ENCODE results near the gene TMC7. TPM values are rescaled to one million over a fixed set of nuclear protein-coding genes. Genes with fewer than 3 reads are reported as not detected.

Gene TMC7
- total and polyA plus RNA-seq, 2 of the 13 experiments (the other 11 are each of a cell fraction or from before 2014, with no cell fraction given), result 1.2 to 5.1 TPM

GRCh38 chr16:18956658-18957241 lies 27.0 kb upstream of the TMC7 start (continued):
- TF ChIP-seq ZNF501 (CRISPR knock-in tag; IDR thresholded peaks at IDR 0.05), result peak; percentile 64; the same call in 1 of the 2 replicates
- 0 out of 2 replicates have a peak, but pooled peaks have one; percentile 10 for TF ChIP-seq ZSCAN21 (CRISPR knock-in tag; IDR thresholded peaks at IDR 0.05; ENCODE audit: borderline replicate concordance)

GRCh38 chr16:18958621-18959029 lies 25.1 kb upstream of the TMC7 start:
- no peak overlapping the region for H3K27ac ChIP-seq (ENCODE audit: extremely low read length, insufficient read depth, low read length)
- no peaks in the 10 kb centered on the region for H4K20me1 ChIP-seq (ENCODE audit: insufficient read depth, low read length)
- peaks cover 3 to 8% of the 10 kb centered on the region in 2 experiments; a peak in 2 of 5 replicates for H3K27me3 ChIP-seq (ENCODE audit: control insufficient read depth in 1 of 2, insufficient read depth in 2 of 2, low read length in 2 of 2)
- FAIRE-seq, result no peak
- H2AFZ ChIP-seq (ENCODE audit: low read length), result no peak overlapping the region
- ChIA-PET POLR2A (interaction anchor here (0.9 to 2.1 kb wide), 4 partner anchors 10 to 169 kb away, joined by 3 to 17 read pairs (median 4); partner anchors contain the start of genes ARL6IP1 and RPS15A), CTCF (ENCODE audit: low intra/inter-chr PET ratio, low total read pairs) (no interaction called here)
- 5% methylated on average over 2 of the region's 2 CpGs for WGBS (ENCODE audit: low lambda C conversion rate)
- TF ChIP-seq HMG20A (CRISPR knock-in tag; IDR thresholded peaks at IDR 0.05; ENCODE audit: borderline replicate concordance) (0 out of 2 replicates have a peak, but pooled peaks have one; percentile 7), SAP130 (CRISPR knock-in tag; IDR thresholded peaks at IDR 0.05; ENCODE audit: low read depth) (0 out of 2 replicates have a peak, but pooled peaks have one; percentile 6), RAD51 (IDR thresholded peaks at IDR 0.05; ENCODE audit: borderline replicate concordance) (no peak)
- H3K4me3 ChIP-seq (replicated peaks in 1 of 3; ENCODE audit: insufficient read depth in 1 of 3, low read depth in 2 of 3, low read length in 3 of 3), result no peak overlapping the region
- H3K9ac ChIP-seq (ENCODE audit: insufficient read depth, low read depth, low read length), result no peak overlapping the region
- DNase-seq (ENCODE audit: low spot score), result no peak
- in situ Hi-C loops (cut with HindIII; ENCODE audit: extremely low pct_ligation_motif_present, low pct_unique_long_range_greater_than_20kb), result no loop called here
- no peak for ATAC-seq
- H3K36me3 ChIP-seq (replicated peaks in 1 of 2; ENCODE audit: control insufficient read depth in 1 of 2, insufficient read depth in 2 of 2, low read length in 2 of 2), result no peaks in the 10 kb centered on the region
- peaks cover 53% of the 10 kb centered on the region for H3K4me1 ChIP-seq (ENCODE audit: insufficient read depth, low read length)
- no peaks in the 10 kb centered on the region for H3K9me3 ChIP-seq (ENCODE audit: low read length)
- intact Hi-C loops (cut with micrococcal nuclease; ENCODE audit: unreplicated experiment), result no loop called here
- peak overlapping the region; percentile 48; the same call in 1 of the 2 replicates for H3K4me2 ChIP-seq (ENCODE audit: low read depth, low read length)
- H3K79me2 ChIP-seq (ENCODE audit: insufficient read depth, low read length), result no peaks in the 10 kb centered on the region
- BruUV-seq (replicated peaks), result no TSS peak

GRCh38 chr16:18959031-18959505 lies 24.7 kb upstream of the TMC7 start:
- H4K20me1 ChIP-seq (ENCODE audit: insufficient read depth, low read length), result no peaks in the 10 kb centered on the region
- peak; percentile 35 for DNase-seq (ENCODE audit: low spot score)
- H3K9me3 ChIP-seq (ENCODE audit: low read length), result no peaks in the 10 kb centered on the region
- 18% methylated on average over 2 of the region's 2 CpGs for WGBS (ENCODE audit: low lambda C conversion rate)
- no peak overlapping the region for H2AFZ ChIP-seq (ENCODE audit: low read length)
- in situ Hi-C loops (cut with HindIII; ENCODE audit: extremely low pct_ligation_motif_present, low pct_unique_long_range_greater_than_20kb) (no loop called here), intact Hi-C loops (cut with micrococcal nuclease; ENCODE audit: unreplicated experiment) (no loop called here)
- peak overlapping the region; percentile 48 for H3K4me2 ChIP-seq (ENCODE audit: low read depth, low read length)
- no peaks in the 10 kb centered on the region for H3K36me3 ChIP-seq (replicated peaks in 1 of 2; ENCODE audit: control insufficient read depth in 1 of 2, insufficient read depth in 2 of 2, low read length in 2 of 2)
- no TSS peak for BruUV-seq (replicated peaks)
- ChIA-PET CTCF (ENCODE audit: low intra/inter-chr PET ratio, low total read pairs) (no interaction called here), POLR2A (interaction anchor here (1.4 to 2.1 kb wide), 2 partner anchors 158 to 169 kb away, joined by 5 to 17 read pairs; partner anchors contain the start of genes ARL6IP1 and RPS15A)
- H3K4me1 ChIP-seq (ENCODE audit: insufficient read depth, low read length), result peaks cover 53% of the 10 kb centered on the region
- no peak for FAIRE-seq
- peaks cover 3 to 8% of the 10 kb centered on the region in 2 experiments; a peak in 2 of 5 replicates for H3K27me3 ChIP-seq (ENCODE audit: control insufficient read depth in 1 of 2, insufficient read depth in 2 of 2, low read length in 2 of 2)
- peak; percentile 17 for ATAC-seq
- H3K9ac ChIP-seq (ENCODE audit: insufficient read depth, low read depth, low read length), result no peak overlapping the region
- no peak overlapping the region for H3K4me3 ChIP-seq (replicated peaks in 1 of 3; ENCODE audit: insufficient read depth in 1 of 3, low read depth in 2 of 3, low read length in 3 of 3)
- no peak overlapping the region for H3K27ac ChIP-seq (ENCODE audit: extremely low read length, insufficient read depth, low read length)
- no peaks in the 10 kb centered on the region for H3K79me2 ChIP-seq (ENCODE audit: insufficient read depth, low read length)
- TF ChIP-seq, protein P1, sequence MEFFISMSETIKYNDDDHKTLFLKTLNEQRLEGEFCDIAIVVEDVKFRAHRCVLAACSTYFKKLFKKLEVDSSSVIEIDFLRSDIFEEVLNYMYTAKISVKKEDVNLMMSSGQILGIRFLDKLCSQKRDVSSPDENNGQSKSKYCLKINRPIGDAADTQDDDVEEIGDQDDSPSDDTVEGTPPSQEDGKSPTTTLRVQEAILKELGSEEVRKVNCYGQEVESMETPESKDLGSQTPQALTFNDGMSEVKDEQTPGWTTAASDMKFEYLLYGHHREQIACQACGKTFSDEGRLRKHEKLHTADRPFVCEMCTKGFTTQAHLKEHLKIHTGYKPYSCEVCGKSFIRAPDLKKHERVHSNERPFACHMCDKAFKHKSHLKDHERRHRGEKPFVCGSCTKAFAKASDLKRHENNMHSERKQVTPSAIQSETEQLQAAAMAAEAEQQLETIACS (CRISPR knock-in tag; IDR thresholded peaks at IDR 0.05), result no peak
- TF ChIP-seq TEAD3 (CRISPR knock-in tag; optimal IDR thresholded peaks at IDR 0.05; ENCODE audit: borderline replicate concordance), result no peak
- TF ChIP-seq CAMTA2 (CRISPR knock-in tag; IDR thresholded peaks at IDR 0.05; ENCODE audit: borderline replicate concordance), result no peak
- TF ChIP-seq ZNF781 (CRISPR knock-in tag; IDR thresholded peaks at IDR 0.05; ENCODE audit: borderline replicate concordance, not compliant biosample characterization), result no peak
- no peak for TF ChIP-seq ERF (CRISPR knock-in tag; IDR thresholded peaks at IDR 0.05)
- peak; percentile 24; the same call in 1 of the 2 replicates for TF ChIP-seq CREB1 (IDR thresholded peaks at IDR 0.05)
- TF ChIP-seq CREB1 (CRISPR knock-in tag; IDR thresholded peaks at IDR 0.05), result no peak
- TF ChIP-seq HOXD1 (CRISPR knock-in tag; IDR thresholded peaks at IDR 0.05), result no peak
- TF ChIP-seq, protein P2, sequence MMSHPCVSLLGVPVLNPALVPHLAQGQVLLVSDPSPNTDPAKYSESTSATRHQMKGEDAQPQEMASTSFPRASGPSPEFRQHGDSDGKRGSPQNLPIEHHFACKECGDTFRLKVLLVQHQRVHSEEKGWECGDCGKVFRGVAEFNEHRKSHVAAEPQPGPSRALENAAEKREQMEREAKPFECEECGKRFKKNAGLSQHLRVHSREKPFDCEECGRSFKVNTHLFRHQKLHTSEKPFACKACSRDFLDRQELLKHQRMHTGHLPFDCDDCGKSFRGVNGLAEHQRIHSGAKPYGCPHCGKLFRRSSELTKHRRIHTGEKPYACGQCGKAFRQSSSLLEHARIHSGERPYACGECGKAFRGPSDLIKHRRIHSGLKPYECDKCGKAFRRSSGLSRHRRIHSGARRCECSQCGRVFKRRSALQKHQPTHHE (CRISPR knock-in tag; IDR thresholded peaks at IDR 0.05; ENCODE audit: borderline replicate concordance), result no peak
- no peak for TF ChIP-seq ARNT2 (CRISPR knock-in tag; IDR thresholded peaks at IDR 0.05; ENCODE audit: low read depth)
